NK-92 (cell line): ENCODE data around the gene SHISA9.

Experiments used
- DNase-seq: peaks from one replicate; lab custom pipeline; 2025; ENCODE audit not compliant: unreplicated experiment; lab: John Stamatoyannopoulos, UW

SHISA9 gene

DNA sequence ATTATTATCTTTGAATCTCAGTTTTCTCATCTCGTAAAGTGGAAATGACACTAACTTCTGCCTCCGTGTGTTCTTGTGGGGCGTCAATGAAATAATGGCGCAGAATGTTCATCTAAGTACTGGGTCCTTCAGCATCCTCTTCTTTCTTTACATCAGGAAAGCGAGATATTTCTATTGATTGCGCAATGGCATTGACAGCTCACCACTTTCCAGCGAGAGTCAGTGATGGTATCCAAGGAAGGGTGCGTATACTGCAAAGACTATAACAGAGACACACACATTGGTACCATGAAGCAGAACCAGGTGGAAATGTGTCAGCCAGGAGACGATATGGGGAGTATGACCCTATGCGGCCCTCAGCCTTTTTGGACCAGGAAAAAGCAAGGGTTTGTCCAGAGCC, 162.1 kb downstream of the SHISA9 start:
- DNase-seq, result no peak

DNA sequence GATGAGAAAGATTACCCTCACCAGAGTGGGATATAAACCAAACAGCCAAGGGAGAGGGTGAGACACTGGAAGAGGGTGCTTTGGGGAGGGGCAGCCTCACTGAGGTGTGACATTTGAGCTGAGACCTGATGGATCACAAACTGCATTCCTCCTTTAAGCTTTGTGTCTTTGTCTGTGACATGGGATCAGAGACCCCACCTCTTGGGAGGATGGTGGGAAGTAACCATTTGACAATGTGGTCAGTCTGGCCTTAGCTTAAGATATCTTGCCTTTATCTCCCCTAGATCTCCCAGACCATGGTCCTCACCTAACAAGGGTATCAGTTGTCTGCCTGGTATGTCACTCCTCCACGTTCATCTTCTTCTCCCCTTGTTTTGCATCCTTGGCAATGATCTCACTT, 163.4 kb downstream of the SHISA9 start:
- no peak for DNase-seq

DNA sequence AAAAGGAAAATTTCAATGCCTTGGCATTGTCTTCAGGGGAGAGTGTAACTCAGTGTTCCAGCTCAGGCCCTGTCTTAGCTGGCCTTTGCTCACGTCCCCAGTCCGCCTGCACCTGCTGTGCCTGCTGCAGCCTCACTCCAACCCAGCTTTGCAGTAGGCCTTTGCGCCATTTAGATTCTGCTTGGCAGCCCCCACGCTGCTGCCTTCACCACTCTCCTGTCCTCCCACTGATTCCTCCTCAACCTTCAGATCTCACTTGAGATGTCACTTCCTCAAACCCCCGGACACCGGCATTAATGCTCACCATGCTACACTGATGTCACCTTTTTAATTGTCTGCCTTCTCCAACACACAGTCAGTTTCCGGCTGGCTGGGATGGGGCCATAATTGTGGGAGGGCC, 166.2 kb downstream of the SHISA9 start:
- no peak for DNase-seq

DNA sequence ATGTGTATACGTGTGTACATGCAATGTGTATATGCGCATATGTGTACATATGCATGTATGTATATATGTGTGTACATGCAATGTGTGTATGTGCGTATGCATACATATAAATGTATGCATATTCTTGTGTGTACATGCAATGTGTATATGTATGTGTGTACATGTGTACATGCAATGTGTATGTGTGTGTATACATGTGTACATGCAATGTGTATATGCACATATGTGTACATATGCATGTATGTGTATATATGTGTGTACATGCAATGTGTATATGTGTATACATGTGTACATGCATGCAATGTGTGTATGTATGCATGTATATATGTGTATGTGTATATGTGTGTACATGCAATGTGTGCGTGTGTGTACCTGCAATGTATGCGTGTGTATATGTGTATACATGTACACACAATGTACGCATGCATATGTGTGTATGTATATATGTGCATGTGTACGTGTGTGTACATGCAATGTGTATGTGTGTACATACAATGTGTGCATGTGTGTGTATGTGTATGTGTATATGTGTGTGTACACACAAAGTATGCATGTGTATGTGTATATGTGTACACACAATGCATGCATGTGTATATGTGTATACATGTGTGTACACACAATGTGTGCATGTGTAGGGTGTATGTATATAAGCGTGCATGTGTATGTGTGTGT, 167.7 kb downstream of the SHISA9 start:
- no peak for DNase-seq

DNA sequence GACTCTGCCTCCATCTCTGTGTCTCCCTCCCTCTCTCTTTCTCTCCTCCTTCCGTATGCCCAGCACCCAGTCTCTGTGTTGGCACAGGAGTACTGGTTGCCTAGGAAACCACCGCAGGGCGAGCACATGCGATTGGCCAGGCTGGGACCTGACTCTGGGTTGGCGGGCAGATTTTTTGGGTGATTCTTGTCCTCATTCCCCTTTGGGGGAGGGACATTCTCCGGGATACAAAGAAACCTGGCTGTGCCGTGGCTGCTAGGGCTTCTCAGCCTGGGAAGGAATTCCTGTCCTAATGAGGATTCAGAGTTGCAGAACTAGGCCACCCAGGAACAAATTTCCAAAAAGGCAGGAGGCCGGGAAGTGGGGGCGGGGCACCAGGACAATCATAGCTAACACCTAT, 168.9 kb downstream of the SHISA9 start:
- no peak for DNase-seq

DNA sequence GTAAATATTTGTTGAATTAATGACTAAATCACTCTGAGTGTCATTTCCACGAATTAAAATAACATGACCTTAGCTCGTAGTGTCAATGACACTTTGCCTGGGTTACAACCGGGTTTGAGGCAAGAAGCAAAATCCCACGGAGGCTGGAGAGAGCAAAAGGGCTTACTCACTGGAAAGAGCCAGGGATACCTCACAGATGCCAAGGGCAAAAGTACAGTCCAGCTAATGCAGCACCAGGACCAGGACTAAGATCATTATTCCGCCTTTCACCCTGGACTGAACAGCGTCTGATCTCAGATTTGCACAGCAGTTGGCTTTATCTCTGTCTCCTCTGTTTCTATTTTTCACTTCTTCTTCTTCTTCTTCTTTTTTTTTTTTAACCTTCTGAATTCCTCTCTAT, 175.5 kb downstream of the SHISA9 start:
- DNase-seq, result no peak

DNA sequence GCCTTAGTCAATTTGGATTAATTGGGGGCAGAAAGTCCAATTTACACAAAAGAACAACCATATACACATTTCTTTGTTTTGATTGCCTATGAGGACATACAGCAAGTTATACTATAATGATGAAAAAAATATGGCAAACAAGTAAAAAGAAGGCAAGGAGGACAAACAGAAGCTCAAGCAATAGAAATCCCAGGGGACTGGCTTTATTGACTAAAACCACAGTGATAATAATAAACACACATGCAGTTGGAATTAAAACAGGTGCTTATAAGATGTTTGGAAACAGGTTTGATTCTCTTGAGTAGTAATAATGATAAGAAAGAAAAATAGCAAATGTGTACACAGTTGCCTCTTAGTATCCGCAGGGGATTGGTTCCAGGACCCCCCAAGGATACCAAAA, 176.4 kb downstream of the SHISA9 start:
- DNase-seq, result no peak

DNA sequence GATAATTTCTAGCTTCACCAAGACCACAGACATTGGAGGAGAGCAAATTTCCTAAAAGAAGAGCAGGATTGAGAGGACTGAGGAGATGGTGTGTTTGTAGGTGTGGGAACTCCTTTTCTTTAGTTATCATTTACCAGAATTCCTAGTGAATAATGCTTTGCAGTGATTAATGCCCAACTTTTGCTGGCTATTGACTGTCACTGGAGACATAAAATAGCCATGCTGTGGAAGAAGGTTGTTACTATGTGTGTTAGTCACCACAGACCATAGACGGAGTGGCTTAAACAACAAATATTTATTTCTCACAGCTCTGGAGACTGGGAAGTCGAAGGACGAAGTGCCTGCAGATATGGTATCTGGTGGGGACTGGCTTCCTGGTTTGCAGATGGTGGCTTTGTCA, 179.1 kb downstream of the SHISA9 start:
- DNase-seq, result no peak

DNA sequence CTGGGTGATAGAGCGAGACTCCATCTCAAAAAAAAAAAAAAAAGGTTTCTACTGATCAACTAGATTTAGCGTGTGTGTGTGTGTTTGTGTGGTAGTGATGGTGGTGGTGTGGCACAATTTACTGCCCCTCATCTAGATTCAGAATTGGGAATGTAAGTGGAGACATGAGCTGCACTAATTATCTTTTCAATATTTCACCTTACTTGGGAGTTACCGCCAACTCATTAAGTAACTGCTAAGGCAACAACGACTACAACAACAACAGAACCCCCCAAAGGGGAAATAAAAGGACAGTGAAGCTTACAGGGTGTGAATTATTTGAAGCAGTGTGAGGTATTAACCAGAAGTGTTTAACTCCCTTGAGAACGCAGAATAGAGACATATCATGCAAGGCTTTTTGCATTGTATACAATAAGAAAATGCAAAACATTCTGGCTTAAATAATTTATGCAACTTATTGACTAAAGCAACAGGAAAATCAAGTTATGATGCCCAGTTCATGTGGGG, 180.5 kb downstream of the SHISA9 start:
- no peak for DNase-seq

DNA sequence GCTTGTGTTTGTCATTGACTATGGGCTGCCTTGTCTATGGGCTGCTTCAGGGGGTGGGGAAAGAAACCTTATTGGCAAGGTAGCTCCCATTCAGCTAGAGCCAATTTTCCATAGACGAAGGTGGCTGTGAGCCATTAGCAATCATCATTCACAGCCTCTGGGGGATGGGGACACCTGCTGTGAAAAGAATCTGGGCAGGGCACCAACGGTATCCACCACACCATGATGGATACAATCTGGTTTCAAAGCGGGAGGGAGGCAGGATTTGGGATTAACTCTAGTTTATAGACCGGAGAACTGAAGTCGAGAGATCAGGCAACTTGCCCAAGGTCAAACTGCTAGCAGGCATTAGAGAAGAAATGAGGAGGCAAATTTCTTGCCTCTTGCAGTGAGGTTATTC, 182.3 kb downstream of the SHISA9 start:
- no peak for DNase-seq

DNA sequence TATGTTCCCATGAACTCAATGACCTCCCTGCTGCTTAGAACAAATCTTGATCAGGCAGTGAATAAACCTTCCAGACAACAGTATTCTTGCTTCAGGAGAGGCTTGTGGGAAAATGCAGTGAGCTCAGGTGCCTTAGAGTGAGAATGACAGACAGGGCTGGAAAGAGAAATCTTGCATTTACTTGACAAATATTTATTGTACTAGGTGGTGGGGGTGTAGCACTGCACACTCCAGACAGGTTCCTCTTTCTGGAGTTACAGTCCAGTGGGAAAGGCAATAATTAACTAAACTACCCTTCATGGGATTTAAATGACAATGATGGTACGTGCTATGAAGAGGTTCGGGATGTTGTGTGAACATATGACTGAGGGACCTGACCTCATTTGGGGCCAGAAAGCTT, 182.9 kb downstream of the SHISA9 start:
- no peak for DNase-seq

DNA sequence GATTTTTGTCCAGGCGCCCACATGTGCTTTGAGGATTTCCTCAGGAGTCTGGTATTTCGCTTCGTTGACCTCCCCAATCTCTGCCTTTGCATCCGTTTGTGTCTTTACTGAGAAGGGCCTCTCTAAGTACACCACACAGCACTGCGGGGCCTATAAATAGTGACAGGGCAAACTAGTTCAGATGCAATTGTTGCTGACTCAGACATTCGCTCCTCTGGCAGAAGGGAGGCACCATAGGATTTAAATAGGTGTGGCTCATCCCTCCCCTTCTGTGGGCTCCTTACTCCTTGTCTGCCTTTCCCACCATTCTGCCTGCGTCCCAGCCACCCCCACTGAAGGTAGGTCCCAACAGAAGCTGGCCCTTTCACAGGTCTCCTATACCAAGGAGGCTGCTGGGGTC, 192.3 kb downstream of the SHISA9 start:
- no peak for DNase-seq

DNA sequence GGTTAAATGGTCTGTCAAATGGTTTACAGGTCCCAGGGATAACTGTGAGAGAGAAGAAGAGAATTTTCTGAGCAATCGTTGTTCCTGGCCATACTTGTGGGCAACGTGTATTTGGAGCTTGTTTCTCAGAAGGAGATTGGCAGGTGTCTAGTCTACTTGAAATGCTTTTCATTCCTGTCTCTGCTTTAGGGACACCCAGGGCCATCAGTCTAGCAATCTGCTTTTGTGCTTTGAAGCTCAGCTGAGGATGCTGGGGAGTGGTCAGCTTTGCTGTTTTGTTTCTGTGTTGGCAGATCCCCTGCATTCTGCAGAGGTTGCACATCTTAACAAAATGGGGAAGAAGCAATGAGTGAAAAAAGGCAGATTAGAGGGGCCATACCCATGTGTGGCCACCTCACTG, 193.7 kb downstream of the SHISA9 start:
- DNase-seq, result no peak

DNA sequence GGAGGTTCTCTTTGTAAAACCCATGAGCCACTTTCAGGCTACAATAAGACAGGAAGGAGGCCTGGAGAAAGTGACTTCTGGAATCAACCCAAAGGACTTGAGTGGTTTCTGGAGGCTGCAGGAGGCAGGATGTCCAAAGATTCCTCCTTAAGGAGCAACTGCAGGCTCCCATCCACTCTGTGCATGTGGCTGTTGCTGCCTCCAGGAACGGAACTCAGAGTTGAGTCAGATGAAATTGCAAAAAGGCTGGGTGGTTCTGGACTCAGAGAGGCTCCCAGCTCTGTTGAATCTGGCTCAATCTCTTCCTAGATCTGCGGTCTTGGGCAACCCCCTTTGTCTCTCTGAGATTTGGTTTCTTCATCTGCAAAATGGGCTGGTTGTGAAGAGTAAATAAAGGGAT, 197.1 kb downstream of the SHISA9 start:
- no peak for DNase-seq

DNA sequence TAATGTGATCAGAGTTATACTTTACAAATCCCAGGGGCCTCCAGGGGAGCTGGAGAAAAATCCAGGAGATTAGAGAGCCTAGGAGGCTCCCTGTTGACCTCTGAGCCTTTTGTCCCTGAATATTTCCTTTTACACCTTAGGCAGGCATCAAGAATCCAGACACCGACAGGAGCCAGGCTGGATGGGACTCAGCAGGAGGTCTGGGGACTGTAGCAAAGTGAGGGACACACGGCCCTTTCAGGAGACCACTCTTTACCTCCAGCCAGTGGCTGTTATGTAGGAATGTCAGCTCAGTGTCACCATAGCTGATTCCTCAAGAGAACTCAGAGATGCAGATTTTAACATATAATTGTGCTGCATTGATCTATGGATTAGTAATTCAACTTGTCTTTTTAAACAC, 198.4 kb downstream of the SHISA9 start:
- no peak for DNase-seq

DNA sequence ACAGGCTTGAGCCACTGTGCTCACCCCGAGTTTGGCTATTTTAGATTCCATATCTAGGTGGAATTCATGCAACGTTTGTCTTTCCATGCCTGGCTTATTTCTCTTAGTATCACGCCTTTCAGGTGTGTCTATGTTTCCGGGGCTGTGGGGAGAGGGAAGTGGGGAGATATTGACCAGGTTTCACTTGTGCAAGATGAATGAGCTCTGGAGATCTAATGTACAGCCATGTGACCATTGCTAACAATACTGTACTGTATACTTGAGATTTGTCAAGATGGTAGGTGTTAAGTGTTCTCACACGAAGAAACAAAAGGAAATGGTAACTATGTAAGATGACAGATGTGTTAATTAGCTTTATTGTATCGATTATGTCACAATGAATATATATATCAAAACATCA, 199.6 kb downstream of the SHISA9 start:
- DNase-seq, result no peak

DNA sequence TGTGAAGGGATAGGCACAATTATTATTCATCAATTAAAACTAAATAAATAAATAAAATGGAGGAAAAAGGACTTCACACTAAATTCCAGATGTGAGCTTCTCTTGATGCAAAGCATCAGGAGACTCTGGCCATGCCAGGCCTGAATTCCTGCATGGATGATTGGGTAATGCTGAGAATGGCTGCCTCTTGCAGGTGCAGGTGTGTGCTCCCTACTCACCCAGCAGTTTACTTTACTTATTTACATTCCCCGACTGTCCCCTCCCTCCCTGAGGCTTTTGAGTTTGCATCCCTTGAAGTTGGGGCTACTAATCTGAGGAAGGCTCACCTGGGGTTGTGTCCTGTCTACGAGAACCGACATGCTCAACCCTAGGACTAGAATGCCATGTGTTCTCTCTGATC, 200.4 kb downstream of the SHISA9 start:
- DNase-seq, result no peak

DNA sequence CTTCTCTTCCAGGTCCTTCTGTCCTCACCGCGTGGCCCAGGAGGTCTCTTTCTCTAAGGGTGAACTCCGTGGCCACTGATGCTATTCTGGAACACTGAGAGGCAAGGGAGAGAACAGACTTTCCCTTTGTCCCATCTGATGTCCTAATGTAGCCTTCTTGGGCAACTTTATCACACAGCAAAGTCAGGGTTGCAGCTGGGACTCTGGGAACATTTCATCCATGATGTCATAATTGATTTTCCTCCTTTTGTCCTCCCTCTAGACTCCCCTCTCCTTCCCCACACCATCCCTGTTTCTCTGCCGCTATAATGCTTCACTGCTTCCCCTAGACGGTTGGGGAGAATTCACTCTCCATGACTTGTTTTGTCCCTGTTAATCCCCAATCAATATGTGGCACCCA, 201.0 kb downstream of the SHISA9 start:
- no peak for DNase-seq

DNA sequence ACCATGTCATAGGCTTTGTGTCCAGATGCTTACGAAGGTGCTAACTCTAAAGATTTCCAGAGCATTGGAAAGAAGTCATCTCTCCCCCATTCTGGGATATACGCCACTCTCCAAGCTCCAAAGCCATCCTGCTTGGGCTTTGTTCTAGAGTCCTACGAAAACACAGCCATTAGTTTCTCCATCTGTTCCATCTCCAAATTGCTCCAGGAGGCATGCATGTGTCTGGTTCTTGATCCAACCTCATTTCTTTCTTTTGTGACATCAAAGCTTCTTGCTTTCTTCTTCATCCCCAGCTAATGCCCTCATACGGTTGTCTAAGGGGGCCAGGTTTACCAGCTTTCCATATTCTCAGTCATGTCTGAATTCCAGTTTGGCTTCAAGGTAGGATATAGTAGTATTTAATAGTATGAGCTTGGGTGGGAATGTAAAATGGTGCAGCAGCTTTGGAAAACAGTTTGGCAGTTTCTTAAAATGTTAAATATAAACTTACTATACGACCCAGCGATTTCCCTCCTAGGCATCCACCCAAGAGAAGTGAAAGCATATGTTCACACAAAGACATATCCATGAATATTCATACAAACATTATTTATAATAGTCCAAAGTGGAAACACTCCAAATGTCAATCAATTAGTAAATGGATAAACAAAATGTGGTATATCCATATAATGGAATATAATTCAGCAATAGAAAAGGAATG, 202.6 kb downstream of the SHISA9 start:
- no peak for DNase-seq

DNA sequence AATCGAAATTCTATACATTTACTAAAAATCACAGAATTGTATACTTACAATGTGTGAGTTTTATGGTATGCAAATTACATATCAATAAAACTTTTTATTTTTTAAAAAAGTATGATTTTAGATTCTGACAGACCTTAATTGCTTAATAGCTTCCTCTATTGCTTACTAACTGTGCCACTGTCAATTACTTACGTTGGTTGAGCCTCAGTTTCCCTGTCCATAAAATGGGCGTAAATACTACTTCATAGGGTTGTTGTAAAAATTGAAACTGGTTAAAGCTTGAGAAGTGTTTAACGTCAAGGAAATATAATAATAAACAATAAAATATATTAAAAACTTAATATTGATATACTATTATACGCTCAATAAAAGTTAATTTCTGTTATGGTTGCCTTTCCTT, 203.4 kb downstream of the SHISA9 start:
- no peak for DNase-seq

DNA sequence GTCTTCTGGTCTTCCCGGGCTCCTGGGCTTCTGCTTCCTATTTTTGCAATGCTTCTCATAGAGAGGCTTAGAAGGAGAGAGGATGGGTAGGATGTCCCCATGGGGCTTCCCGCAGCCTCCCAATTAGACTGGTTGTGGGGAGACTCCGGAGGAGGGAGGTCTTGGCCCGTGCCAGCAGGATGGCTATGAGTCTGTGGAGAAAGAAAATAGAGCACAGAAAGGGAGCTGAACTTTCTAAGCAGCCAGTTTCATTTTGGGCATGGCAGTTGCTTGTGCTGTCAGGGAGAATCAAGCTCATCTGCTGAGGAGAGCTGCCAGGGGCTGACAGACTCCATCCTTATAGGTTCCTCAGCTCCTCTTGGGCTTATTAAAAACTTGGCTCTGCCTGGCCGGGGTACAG, 204.0 kb downstream of the SHISA9 start:
- DNase-seq, result no peak

DNA sequence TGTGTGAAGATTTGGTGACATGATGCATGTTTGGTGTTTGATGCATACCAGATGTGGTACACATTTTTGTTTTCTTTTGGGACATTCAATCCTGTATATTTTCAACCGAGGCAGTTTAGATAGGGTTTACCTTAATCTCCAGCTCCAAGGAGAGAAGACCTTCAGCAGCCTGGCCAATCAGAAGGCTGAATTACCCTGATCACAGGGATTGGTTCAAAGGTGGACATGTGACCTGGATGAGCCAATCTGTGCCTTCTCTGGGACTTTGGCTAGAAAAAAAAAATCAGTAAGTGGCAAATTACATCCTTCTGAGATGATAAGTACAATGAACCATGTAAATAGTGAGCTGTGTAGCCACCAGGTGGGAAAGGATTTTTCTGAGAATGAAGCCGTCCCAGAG, 205.1 kb downstream of the SHISA9 start:
- DNase-seq, result no peak

DNA sequence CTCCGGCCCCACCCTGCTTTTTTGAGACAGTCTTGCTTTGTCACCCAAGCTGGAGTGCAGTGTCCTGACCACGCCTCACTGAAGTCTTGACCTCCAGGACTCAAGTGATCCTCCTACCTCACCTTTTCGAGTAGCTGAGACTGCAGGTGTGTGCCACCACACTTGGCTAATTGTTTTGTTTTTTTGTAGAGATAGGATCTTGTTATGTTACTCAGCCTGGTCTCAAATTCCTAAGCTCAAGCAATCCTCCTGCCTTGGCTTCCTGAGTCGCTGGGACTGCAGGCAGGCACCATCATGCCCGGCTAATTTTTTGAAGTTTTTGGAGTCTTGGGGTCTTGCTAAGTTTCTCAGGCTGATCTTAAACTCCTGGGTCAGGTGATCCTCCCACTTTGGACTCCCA, 206.7 kb downstream of the SHISA9 start:
- no peak for DNase-seq
